GM12891 (cell line): Measurements from ENCODE around the gene PPP1R13L.

Experiments
- POLR2A ChIP-seq: IDR thresholded peaks from 2 replicates; pipeline ENCODE4 v1.6.1; 2011; ENCODE audit warnings: low read depth, low read length, control low read depth
- POLR2AphosphoS5 ChIP-seq: IDR thresholded peaks from 2 replicates; pipeline ENCODE4 v1.6.1; 2011; ENCODE audit warnings: low read depth, low read length, control low read depth

- no peak for TF ChIP-seq POLR2A
- TF ChIP-seq POLR2AphosphoS5 = no peak
These were observed 3.3 kb upstream of the PPP1R13L start for GRCh38 chr19:45408121-45408520.
